ENCODE measurements around the gene GATA1.

The GATA1 gene

DNA sequence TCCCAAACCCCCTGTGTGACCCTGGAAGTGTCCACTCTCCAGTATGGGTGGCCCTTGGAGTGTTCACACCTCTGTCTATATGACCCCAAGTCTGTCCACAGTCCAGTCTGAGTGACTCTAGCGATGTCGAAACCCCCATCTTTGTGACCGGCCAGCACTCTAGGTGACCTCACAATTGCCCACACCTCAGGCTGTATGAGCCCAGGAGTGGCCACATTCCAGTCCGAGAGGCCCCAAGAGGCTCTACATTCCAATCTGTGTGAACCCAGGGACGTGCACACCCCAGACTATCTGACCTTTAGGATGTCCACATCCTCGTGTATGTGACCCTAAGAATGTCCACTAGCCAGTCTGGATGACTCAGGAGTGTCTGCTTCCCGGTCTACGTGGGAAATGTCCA lies 32.2 kb upstream of the GATA1 start:
- TF ChIP-seq, protein P1, sequence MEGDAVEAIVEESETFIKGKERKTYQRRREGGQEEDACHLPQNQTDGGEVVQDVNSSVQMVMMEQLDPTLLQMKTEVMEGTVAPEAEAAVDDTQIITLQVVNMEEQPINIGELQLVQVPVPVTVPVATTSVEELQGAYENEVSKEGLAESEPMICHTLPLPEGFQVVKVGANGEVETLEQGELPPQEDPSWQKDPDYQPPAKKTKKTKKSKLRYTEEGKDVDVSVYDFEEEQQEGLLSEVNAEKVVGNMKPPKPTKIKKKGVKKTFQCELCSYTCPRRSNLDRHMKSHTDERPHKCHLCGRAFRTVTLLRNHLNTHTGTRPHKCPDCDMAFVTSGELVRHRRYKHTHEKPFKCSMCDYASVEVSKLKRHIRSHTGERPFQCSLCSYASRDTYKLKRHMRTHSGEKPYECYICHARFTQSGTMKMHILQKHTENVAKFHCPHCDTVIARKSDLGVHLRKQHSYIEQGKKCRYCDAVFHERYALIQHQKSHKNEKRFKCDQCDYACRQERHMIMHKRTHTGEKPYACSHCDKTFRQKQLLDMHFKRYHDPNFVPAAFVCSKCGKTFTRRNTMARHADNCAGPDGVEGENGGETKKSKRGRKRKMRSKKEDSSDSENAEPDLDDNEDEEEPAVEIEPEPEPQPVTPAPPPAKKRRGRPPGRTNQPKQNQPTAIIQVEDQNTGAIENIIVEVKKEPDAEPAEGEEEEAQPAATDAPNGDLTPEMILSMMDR (IDR thresholded peaks at IDR 0.05; ENCODE audit: low read depth, low read length) = no peak

DNA sequence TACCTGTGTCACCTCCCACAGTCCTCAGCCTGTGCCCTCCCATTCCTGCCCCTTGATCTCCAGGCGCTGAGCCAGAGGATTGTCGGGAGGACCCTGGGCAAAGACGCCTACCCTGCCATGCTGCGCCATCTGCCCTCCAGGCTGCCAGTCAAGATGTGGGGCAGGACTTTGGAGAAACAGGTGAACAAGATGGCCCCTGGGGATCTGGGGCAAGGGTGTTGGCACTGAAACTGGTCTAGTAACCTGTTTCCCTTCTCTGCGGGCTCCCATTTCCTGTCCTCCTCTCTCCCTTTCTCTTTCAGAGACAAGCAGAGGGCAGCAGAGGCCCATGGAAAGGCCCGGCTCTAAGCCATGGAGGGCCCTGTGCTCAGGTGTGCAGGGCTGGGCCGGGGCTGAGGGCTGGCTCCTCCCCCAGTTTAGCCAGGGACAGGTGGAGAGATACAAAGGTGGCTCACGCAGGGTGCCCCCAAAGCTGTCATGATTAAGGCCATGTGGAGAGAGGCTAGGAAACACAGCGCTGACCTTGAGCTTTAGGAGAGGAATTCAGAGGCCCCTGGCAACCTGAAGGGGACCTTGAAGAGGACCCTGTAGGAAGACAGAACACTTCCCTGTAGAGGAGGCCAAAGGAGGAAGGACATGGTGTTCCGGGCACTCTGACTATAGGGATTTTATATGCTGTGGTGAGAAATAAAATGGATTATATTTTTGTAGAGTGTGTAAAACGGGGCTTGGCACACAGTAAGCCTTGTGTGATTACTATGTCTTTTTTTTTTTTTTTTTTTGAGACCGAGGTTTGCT lies 24.5 kb upstream of the GATA1 start, which contains the start of gene GLOD5:
GLOD5 (plus strand) TSS at position 74 of the 798 bp plus-strand sequence; CDS start at position 118, 44 bp downstream.
- peak; percentile 63 for DNase-seq
- TF ChIP-seq, protein P1 (IDR thresholded peaks at IDR 0.05; ENCODE audit: low read depth, low read length) = peak; percentile 59

More for the DNA sequence above, 32.2 kb upstream of the GATA1 start:
- Histone ChIP-seq H3K27me3 (ENCODE audit: insufficient read depth, low read depth, severe bottlenecking) (peaks cover 11% of the 10 kb centered on the region), H3K9me3 (ENCODE audit: severe bottlenecking) (no peaks in the 10 kb centered on the region), H3K36me3 (no peaks in the 10 kb centered on the region), H3K4me3 (ENCODE audit: low read depth, low read length) (no peak overlapping the region), H3K27ac (no peak overlapping the region)
- no peak for DNase-seq

DNA sequence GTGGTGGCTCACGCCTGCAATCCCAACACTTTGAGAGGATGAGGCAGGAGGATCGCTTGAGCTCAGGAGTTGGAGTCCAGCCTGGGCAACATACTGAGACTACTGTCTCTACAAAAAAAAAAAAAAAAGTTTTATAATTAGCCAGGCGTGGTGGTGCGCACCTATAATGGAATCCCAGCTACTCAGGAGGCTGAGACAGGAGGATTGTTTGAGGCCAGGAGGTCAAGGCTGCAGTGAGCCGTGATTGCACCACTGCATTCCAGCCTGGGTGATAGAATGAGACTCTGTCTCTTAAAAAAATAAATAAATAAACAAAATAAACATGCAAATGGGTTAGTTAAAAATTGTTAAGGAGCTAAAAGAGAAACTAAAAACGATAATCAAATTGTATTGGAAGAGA lies 17.2 kb upstream of the GATA1 start:
- TF ChIP-seq, protein P1 (IDR thresholded peaks at IDR 0.05; ENCODE audit: low read depth, low read length) = no peak
- Histone ChIP-seq H3K27ac (no peak overlapping the region), H3K4me3 (ENCODE audit: low read depth, low read length) (no peak overlapping the region), H3K9me3 (ENCODE audit: severe bottlenecking) (peaks cover 3% of the 10 kb centered on the region), H3K36me3 (no peaks in the 10 kb centered on the region), H3K27me3 (ENCODE audit: insufficient read depth, low read depth, severe bottlenecking) (peaks cover 3% of the 10 kb centered on the region)
- no peak for DNase-seq

More for the DNA sequence above, 24.5 kb upstream of the GATA1 start, which contains the start of gene GLOD5:
- Histone ChIP-seq H3K27ac (no peak within 1 kb of the TSS), H3K36me3 (no peaks in the 10 kb centered on the region), H3K9me3 (ENCODE audit: severe bottlenecking) (no peaks in the 10 kb centered on the region), H3K4me3 (ENCODE audit: low read depth, low read length) (no peak within 1 kb of the TSS), H3K27me3 (ENCODE audit: insufficient read depth, low read depth, severe bottlenecking) (peaks cover 6% of the 10 kb centered on the region)

DNA sequence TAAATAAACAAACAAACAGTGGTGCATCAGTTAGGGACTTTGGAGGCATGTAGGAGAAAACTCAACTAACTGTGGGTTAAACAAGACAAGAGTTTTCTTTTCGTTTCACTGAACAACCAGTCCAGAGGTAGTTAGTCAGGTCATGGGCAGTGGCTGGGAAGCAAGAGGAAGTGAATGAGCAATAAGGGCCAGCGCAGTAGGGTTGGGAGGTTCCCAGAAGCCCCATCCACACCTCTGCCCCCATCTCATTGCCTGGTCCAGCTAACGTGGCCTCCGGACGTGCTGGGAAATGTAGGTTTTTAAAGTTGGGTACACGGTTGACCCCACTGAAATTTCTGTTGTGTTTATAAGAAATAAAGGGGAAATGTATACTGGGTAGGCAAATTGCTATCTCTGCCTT lies 16.1 kb upstream of the GATA1 start:
- Histone ChIP-seq H3K36me3 (no peaks in the 10 kb centered on the region), H3K27ac (no peak overlapping the region), H3K9me3 (ENCODE audit: severe bottlenecking) (peaks cover 3% of the 10 kb centered on the region), H3K27me3 (ENCODE audit: insufficient read depth, low read depth, severe bottlenecking) (peaks cover 5% of the 10 kb centered on the region), H3K4me3 (ENCODE audit: low read depth, low read length) (no peak overlapping the region)
- TF ChIP-seq, protein P1 (IDR thresholded peaks at IDR 0.05; ENCODE audit: low read depth, low read length) = no peak
- no peak for DNase-seq

DNA sequence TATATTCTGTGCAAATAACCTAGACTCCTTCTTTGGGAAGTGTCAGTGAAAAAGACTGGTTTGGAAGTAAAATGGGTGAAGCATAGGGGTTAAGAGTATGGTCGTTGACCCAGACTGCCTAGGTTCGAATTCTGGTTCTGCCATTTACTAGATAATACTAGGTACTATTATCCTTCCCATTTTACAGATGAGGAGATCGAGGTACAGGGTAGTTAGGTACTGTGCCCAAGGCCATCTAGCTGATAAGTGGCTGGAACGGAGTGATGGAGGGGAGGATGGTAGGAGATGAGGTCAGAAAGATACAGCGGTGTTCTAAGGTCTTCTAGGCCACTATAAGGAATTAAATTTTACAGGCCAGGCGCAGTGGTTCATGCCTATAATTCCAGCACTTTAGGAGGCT lies 13.8 kb upstream of the GATA1 start:
- no peak for DNase-seq
- peaks cover 5% of the 10 kb centered on the region for H3K27me3 ChIP-seq (ENCODE audit: insufficient read depth, low read depth, severe bottlenecking)
- TF ChIP-seq, protein P1 (IDR thresholded peaks at IDR 0.05; ENCODE audit: low read depth, low read length) = no peak
- no peak overlapping the region for H3K27ac ChIP-seq
- H3K36me3 ChIP-seq = no peaks in the 10 kb centered on the region
- H3K4me3 ChIP-seq (ENCODE audit: low read depth, low read length) = no peak overlapping the region
- no peaks in the 10 kb centered on the region for H3K9me3 ChIP-seq (ENCODE audit: severe bottlenecking)

All from WERI-Rb-1 (cell line).